OCI-LY3 (cell line): ENCODE results near the gene KDM3A.

Source experiments
- CTCF ChIP-seq: fragments of 200-600, 300-600 bp; sonication (generic); IDR thresholded peaks from 2 replicates; pipeline ENCODE4 v1.5.1; 2014; ENCODE audit warnings: antibody characterized with exemption, low read length, low read depth
- EZH2phosphoT487 ChIP-seq: fragments of 200-600 bp; shearing (Covaris generic); IDR thresholded peaks from 2 replicates; pipeline ENCODE4 v1.6.1; 2018; ENCODE audit warnings: antibody characterized with exemption, mixed run types, low read depth

GRCh38 chr2:86519349-86519748 is 78.2 kb downstream of the KDM3A start:
- TF ChIP-seq CTCF (no peak), EZH2phosphoT487 (no peak)
